Colonic mucosa (tissue), 4 donors: ENCODE measurements around the gene TANK. TPM values are rescaled to one million over a fixed set of nuclear protein-coding genes. Genes with fewer than 3 reads are reported as not detected.

Experiments
- DNase-seq: peaks from one replicate; pipeline ENCODE4 v3.0.0-alpha.2; 2020
- H3K27ac ChIP-seq: fragments of 200-600 bp; one replicate; pipeline ENCODE4 v1.8.0; 2021
- H3K27me3 ChIP-seq: fragments of 200-600 bp; one replicate; pipeline ENCODE4 v1.8.0; 2021
- H3K36me3 ChIP-seq: fragments of 200-600 bp; one replicate; pipeline ENCODE4 v1.8.0; 2021
- H3K4me1 ChIP-seq: fragments of 200-600 bp; one replicate; pipeline ENCODE4 v1.8.0; 2021; ENCODE audit warnings: mild to moderate bottlenecking
- H3K4me3 ChIP-seq: fragments of 200-600 bp; one replicate; pipeline ENCODE4 v1.8.0; 2021
- H3K9ac ChIP-seq, 2 donors: one replicate each; pipeline ENCODE4 v1.7.0; 2013; ENCODE audit warnings: control low read depth in 2 of 2, low read depth in 2 of 2, low read length in 2 of 2
- H3K9me3 ChIP-seq: fragments of 200-600 bp; one replicate; pipeline ENCODE4 v1.8.0; 2021
- intact Hi-C: fragments of 100-400 bp; cut with DNase I; formaldehyde crosslinking; loops from one replicate; pipeline ENCODE4 v1.14.1; 2022
- total RNA-seq, 2 donors: library from RNA; stranded (reverse); fragmentation: NEBNext Ultra II Directional in 1 of 2; extraction: Animal tissue kit (Norgen Biotek cat#: 25700) in 1 of 2; gene quantifications; one replicate each; pipeline ENCODE4 v1.2.1, GENCODE V29; 2021
- TF ChIP-seq, protein P1 (sequence below): fragments of 200-600 bp; IDR thresholded peaks from one replicate; pipeline ENCODE4 v1.8.0; 2022; ENCODE audit warnings: antibody characterized with exemption, mild to moderate bottlenecking
- donor health status: healthy.
- donor health status: DM: no; HTN: no; CAD: no.
- donor health status: DM: no; HTN: no; CAD: no.

TANK gene
- total RNA-seq, 2 donors from 2014 or later, result 47.4 to 60.7 TPM

DNA sequence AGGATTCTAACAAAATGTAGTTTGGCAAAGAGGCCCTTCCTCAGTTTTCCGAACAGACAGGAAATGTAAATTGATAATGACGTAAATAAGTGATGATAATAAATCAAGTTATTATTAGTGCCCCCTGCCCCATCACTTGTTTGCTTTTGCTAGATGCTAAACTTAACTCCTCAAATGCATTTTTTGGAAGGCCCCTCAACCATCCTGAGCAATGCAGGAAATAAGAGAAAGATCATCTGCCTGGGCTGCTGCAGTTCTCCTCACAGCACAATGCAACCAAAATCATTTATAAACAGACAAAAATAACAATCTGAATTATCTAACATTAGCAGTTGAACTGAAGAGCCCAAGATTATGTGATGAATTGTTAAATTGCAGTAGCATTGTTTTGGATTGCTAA is 85.4 kb downstream of the TANK start:
- H3K9me3 ChIP-seq, result no peaks in the 10 kb centered on the region
- no peak for DNase-seq
- TF ChIP-seq, protein P1, sequence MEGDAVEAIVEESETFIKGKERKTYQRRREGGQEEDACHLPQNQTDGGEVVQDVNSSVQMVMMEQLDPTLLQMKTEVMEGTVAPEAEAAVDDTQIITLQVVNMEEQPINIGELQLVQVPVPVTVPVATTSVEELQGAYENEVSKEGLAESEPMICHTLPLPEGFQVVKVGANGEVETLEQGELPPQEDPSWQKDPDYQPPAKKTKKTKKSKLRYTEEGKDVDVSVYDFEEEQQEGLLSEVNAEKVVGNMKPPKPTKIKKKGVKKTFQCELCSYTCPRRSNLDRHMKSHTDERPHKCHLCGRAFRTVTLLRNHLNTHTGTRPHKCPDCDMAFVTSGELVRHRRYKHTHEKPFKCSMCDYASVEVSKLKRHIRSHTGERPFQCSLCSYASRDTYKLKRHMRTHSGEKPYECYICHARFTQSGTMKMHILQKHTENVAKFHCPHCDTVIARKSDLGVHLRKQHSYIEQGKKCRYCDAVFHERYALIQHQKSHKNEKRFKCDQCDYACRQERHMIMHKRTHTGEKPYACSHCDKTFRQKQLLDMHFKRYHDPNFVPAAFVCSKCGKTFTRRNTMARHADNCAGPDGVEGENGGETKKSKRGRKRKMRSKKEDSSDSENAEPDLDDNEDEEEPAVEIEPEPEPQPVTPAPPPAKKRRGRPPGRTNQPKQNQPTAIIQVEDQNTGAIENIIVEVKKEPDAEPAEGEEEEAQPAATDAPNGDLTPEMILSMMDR, result no peak
- H3K4me3 ChIP-seq, result no peak overlapping the region
- H3K36me3 ChIP-seq, result no peaks in the 10 kb centered on the region
- intact Hi-C loops, result no loop called here
- no peaks in the 10 kb centered on the region for H3K27me3 ChIP-seq
- no peaks in the 10 kb centered on the region for H3K4me1 ChIP-seq
- H3K27ac ChIP-seq, result no peak overlapping the region
- no peak overlapping the region for H3K9ac ChIP-seq

DNA sequence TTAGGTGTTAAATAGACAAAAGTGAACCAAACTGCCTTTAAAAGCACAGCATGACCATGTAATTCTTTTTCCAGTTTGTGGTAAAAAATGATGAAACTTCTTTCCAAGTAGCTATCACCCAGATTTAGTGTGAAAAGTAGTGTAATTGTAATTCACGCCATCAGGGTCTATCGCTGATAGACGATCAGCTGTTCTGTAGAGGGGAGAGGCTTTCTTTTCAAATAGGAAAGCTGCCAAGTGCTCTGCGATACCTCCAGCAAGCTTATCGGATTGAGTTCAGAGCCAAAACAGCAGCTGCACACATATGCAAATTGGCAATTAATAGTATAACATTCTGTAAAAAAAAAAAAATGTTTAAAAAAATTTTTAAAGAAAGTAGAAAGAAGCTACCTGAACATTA is 86.1 kb downstream of the TANK start:
- Histone ChIP-seq H3K4me3 (no peak overlapping the region), H3K9ac (no peak overlapping the region), H3K27ac (no peak overlapping the region), H3K27me3 (no peaks in the 10 kb centered on the region), H3K9me3 (no peaks in the 10 kb centered on the region), H3K36me3 (no peaks in the 10 kb centered on the region), H3K4me1 (peaks cover 3% of the 10 kb centered on the region)
- intact Hi-C loops, result no loop called here
- no peak for DNase-seq
- TF ChIP-seq, protein P1, result no peak

DNA sequence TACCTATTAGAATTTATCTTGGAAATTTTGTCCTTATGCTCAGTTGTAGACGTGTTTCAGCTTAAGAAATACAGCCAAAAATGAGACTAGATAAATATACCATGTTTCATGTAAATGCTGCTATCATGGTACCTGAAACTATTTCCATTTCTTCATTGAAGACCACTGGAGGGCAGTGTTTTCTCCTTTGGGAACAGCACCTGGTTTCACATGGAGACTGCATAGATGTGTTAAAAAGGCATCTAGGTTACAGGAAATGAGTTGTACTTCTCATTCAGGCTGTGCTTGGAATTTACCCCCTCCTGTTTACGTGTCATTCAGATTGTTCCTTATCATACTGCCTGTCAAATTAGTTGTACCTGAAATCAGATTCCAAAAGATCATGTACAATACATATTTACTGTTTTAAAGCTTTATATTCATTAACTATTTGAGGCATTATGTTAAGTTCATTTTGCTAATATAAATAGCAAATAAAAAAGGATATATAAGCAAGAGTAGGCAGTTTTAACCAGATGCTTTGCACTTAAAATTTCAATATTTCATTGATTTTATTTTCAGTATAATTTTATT is 90.7 kb downstream of the TANK start:
- no peak overlapping the region for H3K9ac ChIP-seq
- no peak for DNase-seq
- no peaks in the 10 kb centered on the region for H3K27me3 ChIP-seq

DNA sequence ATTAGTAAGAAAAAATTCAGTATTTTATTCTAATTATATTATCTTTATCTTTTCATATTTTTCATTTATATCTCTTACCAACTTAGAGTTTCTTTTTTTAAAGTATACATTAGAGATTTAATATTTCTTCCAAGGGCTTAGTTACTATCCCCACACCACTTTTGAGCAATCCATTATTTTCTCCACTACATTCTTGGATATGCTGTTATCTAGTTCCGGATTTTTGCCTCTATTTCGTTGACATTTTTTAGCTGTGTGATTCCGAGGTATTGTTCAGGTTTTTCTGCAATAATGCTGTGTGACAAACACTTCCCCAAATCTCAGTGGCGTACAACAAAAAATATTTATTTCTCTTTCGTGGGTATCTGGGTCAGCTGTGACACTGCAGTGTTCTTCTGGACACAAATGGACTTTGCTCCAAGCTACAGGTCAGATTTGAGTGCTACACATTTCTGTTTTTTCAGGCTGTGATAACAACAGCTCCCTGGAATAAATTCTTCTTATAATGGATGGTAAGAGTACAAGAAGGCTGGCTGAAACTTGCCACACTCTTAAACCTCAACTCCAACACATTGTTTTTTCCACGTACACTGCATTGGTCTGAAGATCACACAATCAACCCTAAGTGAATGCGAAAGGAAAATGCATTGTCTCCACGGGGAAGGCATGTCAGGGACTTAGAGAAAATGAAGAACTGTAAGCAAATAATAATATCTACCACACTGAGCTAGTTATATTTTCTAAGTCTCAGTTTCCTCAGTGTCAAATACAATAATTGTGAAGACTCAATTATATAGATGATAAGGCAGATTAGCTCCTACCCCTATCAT is 97.1 kb downstream of the TANK start:
- DNase-seq, result no peak
- Histone ChIP-seq H3K9me3 (no peaks in the 10 kb centered on the region), H3K27me3 (no peaks in the 10 kb centered on the region), H3K4me1 (no peaks in the 10 kb centered on the region), H3K4me3 (no peak overlapping the region), H3K9ac (no peak overlapping the region), H3K36me3 (no peaks in the 10 kb centered on the region), H3K27ac (no peak overlapping the region)
- TF ChIP-seq, protein P1, result no peak
- intact Hi-C loops, result no loop called here

More for the DNA sequence above, 90.7 kb downstream of the TANK start:
- H3K36me3 ChIP-seq, result no peaks in the 10 kb centered on the region
- intact Hi-C loops, result no loop called here
- no peak overlapping the region for H3K27ac ChIP-seq
- TF ChIP-seq, protein P1, result peak; percentile 36
- peaks cover 5% of the 10 kb centered on the region for H3K4me1 ChIP-seq
- no peaks in the 10 kb centered on the region for H3K9me3 ChIP-seq
- H3K4me3 ChIP-seq, result no peak overlapping the region

DNA sequence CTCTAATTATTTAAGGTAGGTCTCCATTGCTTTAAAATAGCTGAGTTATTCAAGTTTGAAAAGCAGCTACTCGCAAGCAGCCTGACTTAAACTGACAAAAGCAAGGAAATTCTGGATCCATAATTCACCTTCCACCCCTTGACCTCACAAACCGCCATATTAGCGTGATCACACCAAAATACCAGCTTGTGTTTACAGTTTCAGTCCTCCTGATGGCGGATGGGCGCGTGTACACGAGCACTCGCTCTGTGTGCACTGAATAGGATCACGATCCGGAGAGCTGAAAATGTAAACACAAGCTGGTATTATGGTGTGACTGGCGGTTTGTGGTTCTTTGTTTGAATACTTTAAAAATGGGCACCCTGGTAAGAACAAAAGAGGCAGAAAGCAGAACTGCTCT is 105.6 kb downstream of the TANK start:
- no peaks in the 10 kb centered on the region for H3K9me3 ChIP-seq
- intact Hi-C loops, result no loop called here
- no peak for DNase-seq
- H3K27me3 ChIP-seq, result no peaks in the 10 kb centered on the region
- H3K27ac ChIP-seq, result no peak overlapping the region
- H3K4me3 ChIP-seq, result no peak overlapping the region
- TF ChIP-seq, protein P1, result no peak
- no peaks in the 10 kb centered on the region for H3K36me3 ChIP-seq
- no peak overlapping the region for H3K9ac ChIP-seq
- no peaks in the 10 kb centered on the region for H3K4me1 ChIP-seq
